GM12801 (cell line): ENCODE results near the gene ANKFN1.

Source experiments
- CTCF ChIP-seq: IDR thresholded peaks from one replicate; pipeline ENCODE4 v1.5.1; 2011; ENCODE audit warnings: control low read depth; ENCODE audit not compliant: insufficient read length; ENCODE audit errors: extremely low read depth

Gene ANKFN1

DNA sequence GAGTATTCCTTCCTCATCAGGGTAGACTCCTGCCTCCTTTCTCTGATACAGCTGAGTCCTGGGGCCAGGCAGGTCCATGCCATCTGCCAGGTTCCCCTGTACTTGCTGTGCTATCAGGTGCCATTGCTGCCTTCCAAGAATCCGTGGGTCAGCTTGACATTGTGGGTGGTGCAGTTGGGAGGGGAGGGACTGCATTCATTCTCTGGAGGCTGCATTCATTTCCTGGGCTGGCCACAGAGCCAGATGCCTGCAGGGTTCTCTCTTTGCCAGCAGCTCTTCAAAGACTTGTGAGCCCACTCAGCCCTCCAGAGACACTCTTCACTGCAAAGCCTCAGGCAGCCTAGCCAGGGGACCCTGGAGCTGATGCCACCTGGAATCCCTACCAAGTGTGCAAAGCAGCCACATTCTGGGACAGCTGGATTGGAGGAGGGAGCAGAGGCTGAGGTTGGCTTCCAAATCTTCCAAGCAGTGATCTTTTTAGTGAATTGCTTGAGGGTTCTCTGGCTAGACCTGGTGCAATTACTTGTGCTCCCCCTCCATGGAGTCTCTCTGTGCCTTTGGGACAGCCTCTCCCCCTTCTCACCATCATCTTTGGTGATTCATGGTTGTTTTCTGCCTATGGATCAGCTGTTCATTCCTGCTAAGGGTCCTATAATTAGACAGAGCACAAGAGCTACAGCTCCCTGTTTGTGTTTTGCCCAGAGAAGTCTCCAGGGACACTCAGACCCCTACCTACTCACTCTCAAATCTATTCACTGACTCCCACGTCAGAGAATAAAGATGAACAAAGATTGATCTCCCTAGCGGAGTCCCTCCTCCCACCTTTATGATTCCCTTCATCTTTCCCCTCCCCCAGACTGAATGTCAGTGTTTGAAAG is 20.9 kb downstream of the ANKFN1 start:
- no peak for TF ChIP-seq CTCF

- TF ChIP-seq CTCF = no peak
These were observed 22.2 kb downstream of the ANKFN1 start for GRCh38 chr17:56175299-56175955.

DNA sequence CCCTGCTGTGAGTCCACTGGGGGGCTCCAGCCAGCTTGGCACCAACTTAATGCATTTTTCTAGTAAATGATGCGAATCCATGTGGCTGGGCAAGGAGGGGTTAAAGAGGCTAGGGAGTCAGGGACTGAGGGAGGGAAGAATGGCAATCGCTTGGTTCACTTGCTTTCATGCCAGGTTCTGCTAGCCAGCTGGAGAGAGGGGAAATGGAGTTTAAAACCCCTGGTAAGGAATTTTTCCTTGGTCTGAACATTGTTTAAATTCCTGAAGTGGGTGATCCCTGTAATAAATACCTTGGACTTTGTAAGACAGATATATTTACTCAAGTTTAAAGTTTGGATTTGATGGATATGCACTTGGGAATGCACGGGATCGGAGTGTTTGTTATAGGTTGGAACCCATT is 22.8 kb downstream of the ANKFN1 start:
- no peak for TF ChIP-seq CTCF

DNA sequence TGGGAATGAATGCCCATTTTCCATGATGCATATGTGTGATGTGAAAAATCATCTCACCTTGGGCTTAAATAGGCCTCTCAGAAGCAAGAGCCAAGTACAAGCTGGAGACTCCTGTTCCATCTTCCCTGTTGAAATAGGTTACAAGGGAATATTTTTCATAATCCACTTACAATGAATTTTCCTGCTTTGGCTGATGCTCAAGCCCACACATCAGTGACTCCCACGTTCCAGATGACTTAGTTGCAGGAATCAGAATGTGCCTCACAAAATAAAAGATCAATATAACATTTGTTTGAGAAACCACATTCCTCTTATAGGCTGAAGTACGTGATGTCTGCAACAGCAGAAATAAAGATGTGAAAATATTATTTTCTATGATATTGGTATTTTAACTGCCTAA is 24.1 kb downstream of the ANKFN1 start:
- no peak for TF ChIP-seq CTCF

GRCh38 chr17:56178203-56178602 is 24.9 kb downstream of the ANKFN1 start:
- TF ChIP-seq CTCF = no peak

GRCh38 chr17:56182081-56182480 is 28.8 kb downstream of the ANKFN1 start:
- no peak for TF ChIP-seq CTCF

- no peak for TF ChIP-seq CTCF
These were observed 31.4 kb downstream of the ANKFN1 start for GRCh38 chr17:56184650-56185049.
